ENCODE data around the gene FANCE.
A peak's percentile ranks its signal among the peaks of the same experiment; 100 is the strongest.

- TF ChIP-seq CTCF (IDR thresholded peaks at IDR 0.05) (peak; percentile 45 to 72 (median 60)), EP300 (IDR thresholded peaks at IDR 0.05) (no peak), POLR2A (IDR thresholded peaks at IDR 0.05) (no peak)
These were observed 2.8 kb upstream of the FANCE start for GRCh38 chr6:35449287-35449881.
